ENCODE results near the gene ROBO1.

GRCh38 chr3:79396595-79396994, 371.2 kb downstream of the ROBO1 start:
- no peak for TF ChIP-seq EZH2 (IDR thresholded peaks at IDR 0.05; ENCODE audit: borderline replicate concordance, low read depth, low read length, severe bottlenecking)
- TF ChIP-seq CTCF (IDR thresholded peaks at IDR 0.05; ENCODE audit: borderline replicate concordance, extremely low read depth, low read length, poor library complexity, severe bottlenecking): no peak
